LNCaP clone FGC (cell line): Measurements from ENCODE around the gene ADARB2.

ENCODE experiments used
- DNase-seq: peaks from one replicate; pipeline ENCODE4 v3.0.0-alpha.2; 2011; ENCODE audit warnings: low read depth
- H3K4me3 ChIP-seq: 2 replicates; pipeline ENCODE4 v1.5.1; 2011; ENCODE audit warnings: mild to moderate bottlenecking, low read depth, low read length, control low read depth
- TF ChIP-seq, protein P1 (sequence below): IDR thresholded peaks from 2 replicates; pipeline ENCODE4 v1.5.1; 2012; ENCODE audit warnings: mild to moderate bottlenecking; ENCODE audit not compliant: control insufficient read depth, insufficient read depth; ENCODE audit errors: extremely low read depth

ADARB2 gene

DNA sequence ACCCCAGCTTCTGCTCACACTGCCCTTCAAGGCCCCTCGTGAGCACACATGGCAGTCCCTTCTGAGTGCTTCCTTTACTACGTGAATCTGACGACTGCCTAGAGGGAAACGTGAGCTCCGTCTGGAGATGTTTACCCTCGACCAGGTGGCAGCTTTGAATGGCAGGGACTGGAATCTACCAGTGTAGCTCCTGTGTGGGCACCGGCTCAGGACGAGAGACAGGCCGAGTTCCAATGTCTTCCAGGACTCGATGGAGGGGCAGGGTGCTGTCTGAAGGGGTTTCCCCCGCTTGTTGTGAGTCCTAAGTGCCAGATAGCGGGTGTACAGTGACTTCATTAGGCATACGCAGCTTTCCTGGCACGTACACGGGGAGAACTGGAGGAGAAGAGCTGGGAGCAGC lies 229.9 kb downstream of the ADARB2 start:
- no peak overlapping the region for H3K4me3 ChIP-seq
- TF ChIP-seq, protein P1, sequence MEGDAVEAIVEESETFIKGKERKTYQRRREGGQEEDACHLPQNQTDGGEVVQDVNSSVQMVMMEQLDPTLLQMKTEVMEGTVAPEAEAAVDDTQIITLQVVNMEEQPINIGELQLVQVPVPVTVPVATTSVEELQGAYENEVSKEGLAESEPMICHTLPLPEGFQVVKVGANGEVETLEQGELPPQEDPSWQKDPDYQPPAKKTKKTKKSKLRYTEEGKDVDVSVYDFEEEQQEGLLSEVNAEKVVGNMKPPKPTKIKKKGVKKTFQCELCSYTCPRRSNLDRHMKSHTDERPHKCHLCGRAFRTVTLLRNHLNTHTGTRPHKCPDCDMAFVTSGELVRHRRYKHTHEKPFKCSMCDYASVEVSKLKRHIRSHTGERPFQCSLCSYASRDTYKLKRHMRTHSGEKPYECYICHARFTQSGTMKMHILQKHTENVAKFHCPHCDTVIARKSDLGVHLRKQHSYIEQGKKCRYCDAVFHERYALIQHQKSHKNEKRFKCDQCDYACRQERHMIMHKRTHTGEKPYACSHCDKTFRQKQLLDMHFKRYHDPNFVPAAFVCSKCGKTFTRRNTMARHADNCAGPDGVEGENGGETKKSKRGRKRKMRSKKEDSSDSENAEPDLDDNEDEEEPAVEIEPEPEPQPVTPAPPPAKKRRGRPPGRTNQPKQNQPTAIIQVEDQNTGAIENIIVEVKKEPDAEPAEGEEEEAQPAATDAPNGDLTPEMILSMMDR, result no peak
- DNase-seq, result no peak

DNA sequence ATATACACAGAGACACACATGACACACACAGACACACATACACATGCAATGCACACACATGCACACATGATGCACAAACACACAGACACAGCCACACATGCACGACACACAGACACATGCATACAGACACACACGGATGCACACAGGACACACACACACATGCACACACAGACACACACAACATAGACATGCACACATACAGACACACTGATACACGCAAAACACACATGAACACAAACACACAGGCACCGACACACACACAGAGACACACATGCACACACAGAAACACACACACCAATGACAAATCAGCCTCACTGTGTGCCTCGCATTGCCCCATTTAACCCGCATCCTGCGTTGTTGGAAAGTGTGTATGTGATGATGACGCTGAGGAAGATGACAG lies 232.4 kb downstream of the ADARB2 start:
- no peak overlapping the region for H3K4me3 ChIP-seq
- TF ChIP-seq, protein P1, result no peak
- DNase-seq, result no peak

DNA sequence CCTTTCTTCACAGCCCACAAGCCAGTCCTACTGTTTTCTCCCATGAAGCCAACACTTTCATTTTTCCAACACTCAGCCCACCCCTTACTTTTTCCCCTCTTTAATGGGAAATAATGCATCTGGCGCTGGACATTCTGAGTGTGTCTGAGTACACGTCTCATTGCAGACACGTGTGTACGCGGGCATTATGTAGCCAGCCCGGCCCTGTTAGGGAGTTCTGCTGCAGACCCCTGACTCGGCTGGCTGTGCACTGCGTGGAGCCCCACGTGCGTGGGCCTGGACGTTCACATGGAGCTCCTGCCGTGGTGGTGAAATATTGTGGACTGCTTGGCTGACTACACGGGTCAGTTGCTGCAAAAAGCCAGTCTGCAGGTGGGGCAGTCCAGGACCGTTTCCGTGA lies 233.0 kb downstream of the ADARB2 start:
- DNase-seq, result no peak
- TF ChIP-seq, protein P1, result no peak
- H3K4me3 ChIP-seq, result no peak overlapping the region

DNA sequence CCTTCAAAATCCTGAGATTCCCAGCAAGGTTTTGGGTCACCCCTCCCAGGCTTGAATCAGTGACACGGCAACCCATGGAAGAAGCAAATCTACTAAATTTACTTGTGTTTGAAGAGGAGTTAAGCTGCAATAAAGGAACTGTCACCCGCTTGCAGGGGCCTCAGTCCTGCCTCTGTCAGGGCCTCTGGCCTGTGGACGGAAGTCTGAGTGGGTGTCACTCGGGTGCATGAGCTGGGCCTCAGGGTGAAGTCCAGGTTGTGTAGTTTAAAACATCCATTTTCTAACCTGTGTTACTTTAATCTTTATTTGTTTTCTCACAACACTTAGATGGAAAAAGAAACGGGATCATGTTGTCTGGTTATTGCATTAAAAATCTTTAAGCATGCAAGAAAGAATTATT lies 234.9 kb downstream of the ADARB2 start:
- H3K4me3 ChIP-seq, result no peak overlapping the region
- no peak for DNase-seq
- TF ChIP-seq, protein P1, result no peak

DNA sequence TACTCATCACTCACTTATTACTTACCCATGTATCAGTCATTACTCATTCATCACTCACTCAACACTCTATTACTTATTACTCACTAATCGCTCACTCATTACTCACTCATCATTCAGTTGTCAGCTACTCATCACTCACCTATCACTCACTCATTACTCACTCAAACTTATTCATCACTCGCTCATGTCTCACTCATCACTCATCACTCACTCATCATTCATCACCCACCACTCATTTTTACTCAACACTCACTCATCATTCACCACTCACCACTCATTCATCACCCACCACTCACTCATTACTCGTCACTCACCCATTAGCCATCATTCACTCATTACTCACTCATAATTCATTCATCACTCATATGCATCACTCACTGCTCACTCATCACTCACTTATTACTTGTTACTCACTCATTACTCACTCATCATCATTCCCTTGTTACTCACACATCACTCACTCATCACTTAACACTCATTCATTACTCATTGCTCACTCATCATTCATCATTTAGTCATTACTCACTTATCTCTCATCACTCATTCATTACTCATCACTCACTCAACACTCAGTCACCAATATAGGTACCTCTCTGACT lies 237.9 kb downstream of the ADARB2 start:
- DNase-seq, result no peak
- no peak overlapping the region for H3K4me3 ChIP-seq
- TF ChIP-seq, protein P1, result no peak

DNA sequence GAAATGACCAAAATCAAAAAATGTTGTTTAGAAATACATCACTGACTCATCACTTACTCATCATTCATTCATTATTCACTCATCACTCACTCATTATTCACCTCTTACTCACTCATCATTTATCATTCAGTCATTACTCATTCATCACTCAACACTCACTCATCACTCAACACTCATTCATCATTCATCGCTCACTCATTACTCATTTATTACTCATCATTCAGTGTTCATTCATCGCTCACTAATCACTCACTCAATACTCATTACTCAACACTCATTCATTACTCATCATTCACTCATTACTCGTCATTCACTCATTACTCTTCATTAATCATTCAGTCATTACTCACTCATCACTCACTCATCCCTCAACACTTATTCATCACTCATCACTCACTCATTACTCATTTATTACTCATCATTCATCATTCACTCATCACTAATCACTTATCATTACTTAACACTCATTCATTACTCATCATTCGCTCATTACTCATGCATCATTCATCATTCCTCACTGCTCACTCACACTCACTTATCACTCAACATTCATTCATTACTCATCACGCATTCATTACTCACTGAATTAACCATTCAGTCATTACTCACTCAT lies 238.5 kb downstream of the ADARB2 start:
- no peak for DNase-seq
- H3K4me3 ChIP-seq, result no peak overlapping the region
- TF ChIP-seq, protein P1, result no peak
